ENCODE measurements around the gene PRKG1. TPM values are rescaled to one million over a fixed set of nuclear protein-coding genes. Genes with fewer than 3 reads are reported as not detected.
A peak's percentile ranks its signal among the peaks of the same experiment; 100 is the strongest.
"Not testable (repeated sequence)": the region's sequence is repeated elsewhere in the genome, so short reads cannot be mapped to it uniquely, and the experiment has no call there.

The PRKG1 gene
- total RNA-seq, 1 donor: 19.5 TPM

GRCh38 chr10:51340845-51341610, 266.7 kb downstream of the PRKG1 start:
- no peak overlapping the region for H3K4me3 ChIP-seq (ENCODE audit: insufficient read depth, low read length)
- no peaks in the 10 kb centered on the region for H3K9me3 ChIP-seq (ENCODE audit: low read depth, low read length)
- no peak overlapping the region for H3K27ac ChIP-seq (ENCODE audit: low read depth, low read length)
- peak; percentile 43 for DNase-seq (ENCODE audit: insufficient read length, low spot score, missing footprints)
- H3K27me3 ChIP-seq (ENCODE audit: insufficient read depth, low read length): no peaks in the 10 kb centered on the region
- no peak overlapping the region for H3K4me2 ChIP-seq (ENCODE audit: insufficient read depth, low read length)
- TF ChIP-seq, protein P1, sequence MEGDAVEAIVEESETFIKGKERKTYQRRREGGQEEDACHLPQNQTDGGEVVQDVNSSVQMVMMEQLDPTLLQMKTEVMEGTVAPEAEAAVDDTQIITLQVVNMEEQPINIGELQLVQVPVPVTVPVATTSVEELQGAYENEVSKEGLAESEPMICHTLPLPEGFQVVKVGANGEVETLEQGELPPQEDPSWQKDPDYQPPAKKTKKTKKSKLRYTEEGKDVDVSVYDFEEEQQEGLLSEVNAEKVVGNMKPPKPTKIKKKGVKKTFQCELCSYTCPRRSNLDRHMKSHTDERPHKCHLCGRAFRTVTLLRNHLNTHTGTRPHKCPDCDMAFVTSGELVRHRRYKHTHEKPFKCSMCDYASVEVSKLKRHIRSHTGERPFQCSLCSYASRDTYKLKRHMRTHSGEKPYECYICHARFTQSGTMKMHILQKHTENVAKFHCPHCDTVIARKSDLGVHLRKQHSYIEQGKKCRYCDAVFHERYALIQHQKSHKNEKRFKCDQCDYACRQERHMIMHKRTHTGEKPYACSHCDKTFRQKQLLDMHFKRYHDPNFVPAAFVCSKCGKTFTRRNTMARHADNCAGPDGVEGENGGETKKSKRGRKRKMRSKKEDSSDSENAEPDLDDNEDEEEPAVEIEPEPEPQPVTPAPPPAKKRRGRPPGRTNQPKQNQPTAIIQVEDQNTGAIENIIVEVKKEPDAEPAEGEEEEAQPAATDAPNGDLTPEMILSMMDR (IDR thresholded peaks at IDR 0.05; ENCODE audit: extremely low read depth, low read depth, low read length): no peak
- no peaks in the 10 kb centered on the region for H3K4me1 ChIP-seq (ENCODE audit: insufficient read depth, low read length)
- H2AFZ ChIP-seq (ENCODE audit: low read length): no peak overlapping the region
- H3K79me2 ChIP-seq (ENCODE audit: insufficient read depth, low read length): no peaks in the 10 kb centered on the region
- no peaks in the 10 kb centered on the region for H3K36me3 ChIP-seq (ENCODE audit: insufficient read depth, low read length)
- H4K20me1 ChIP-seq (ENCODE audit: insufficient read depth, low read length): no peaks in the 10 kb centered on the region

- not testable (repeated sequence) for H3K27me3 ChIP-seq (ENCODE audit: insufficient read depth, low read length)
Observed at GRCh38 chr10:51341745-51342144, 267.5 kb downstream of the PRKG1 start.

DNA sequence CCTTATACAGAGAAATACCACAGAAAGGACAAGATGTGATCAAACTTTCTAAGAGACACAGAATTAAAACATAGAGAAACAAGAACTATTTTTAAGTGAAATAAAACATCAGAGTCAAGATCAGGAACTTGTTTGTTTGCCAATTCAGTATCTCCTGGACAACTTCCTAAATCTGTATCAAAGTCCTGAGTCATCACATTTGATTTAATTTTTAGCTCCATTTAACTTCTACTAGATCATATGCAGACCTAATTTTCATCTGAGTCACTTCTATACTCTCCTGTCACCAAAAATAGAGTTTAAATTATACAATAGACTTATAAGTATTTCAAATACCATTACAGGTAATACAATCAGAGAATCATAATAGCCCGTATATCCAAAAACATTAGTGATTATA, 268.1 kb downstream of the PRKG1 start:
- H3K27ac ChIP-seq (ENCODE audit: low read depth, low read length): no peak overlapping the region
- DNase-seq (ENCODE audit: insufficient read length, low spot score, missing footprints): peak; percentile 63
- H3K36me3 ChIP-seq (ENCODE audit: insufficient read depth, low read length): no peaks in the 10 kb centered on the region
- no peak overlapping the region for H2AFZ ChIP-seq (ENCODE audit: low read length)
- no peaks in the 10 kb centered on the region for H3K4me1 ChIP-seq (ENCODE audit: insufficient read depth, low read length)
- H3K27me3 ChIP-seq (ENCODE audit: insufficient read depth, low read length): no peaks in the 10 kb centered on the region
- no peak overlapping the region for H3K4me2 ChIP-seq (ENCODE audit: insufficient read depth, low read length)
- no peaks in the 10 kb centered on the region for H3K79me2 ChIP-seq (ENCODE audit: insufficient read depth, low read length)
- TF ChIP-seq, protein P1 (IDR thresholded peaks at IDR 0.05; ENCODE audit: extremely low read depth, low read depth, low read length): no peak
- H3K4me3 ChIP-seq (ENCODE audit: insufficient read depth, low read length): no peak overlapping the region
- H3K9me3 ChIP-seq (ENCODE audit: low read depth, low read length): no peaks in the 10 kb centered on the region
- H4K20me1 ChIP-seq (ENCODE audit: insufficient read depth, low read length): no peaks in the 10 kb centered on the region

More at GRCh38 chr10:51341745-51342144, 267.5 kb downstream of the PRKG1 start:
- not testable (repeated sequence) for H3K9me3 ChIP-seq (ENCODE audit: low read depth, low read length); H3K27ac ChIP-seq (ENCODE audit: low read depth, low read length); H3K4me2 ChIP-seq (ENCODE audit: insufficient read depth, low read length); H3K36me3 ChIP-seq (ENCODE audit: insufficient read depth, low read length); DNase-seq (ENCODE audit: insufficient read length, low spot score, missing footprints); H4K20me1 ChIP-seq (ENCODE audit: insufficient read depth, low read length); H3K4me1 ChIP-seq (ENCODE audit: insufficient read depth, low read length); H3K79me2 ChIP-seq (ENCODE audit: insufficient read depth, low read length); H3K4me3 ChIP-seq (ENCODE audit: insufficient read depth, low read length); H2AFZ ChIP-seq (ENCODE audit: low read length)

- Histone ChIP-seq H3K79me2 (ENCODE audit: insufficient read depth, low read length) (no peaks in the 10 kb centered on the region), H2AFZ (ENCODE audit: low read length) (no peak overlapping the region)
Observed at GRCh38 chr10:51343391-51343790, 269.1 kb downstream of the PRKG1 start.

More at GRCh38 chr10:51343391-51343790, 269.1 kb downstream of the PRKG1 start:
- no peaks in the 10 kb centered on the region for H4K20me1 ChIP-seq (ENCODE audit: insufficient read depth, low read length)
- no peaks in the 10 kb centered on the region for H3K36me3 ChIP-seq (ENCODE audit: insufficient read depth, low read length)
- H3K27me3 ChIP-seq (ENCODE audit: insufficient read depth, low read length): no peaks in the 10 kb centered on the region
- H3K27ac ChIP-seq (ENCODE audit: low read depth, low read length): no peak overlapping the region
- no peaks in the 10 kb centered on the region for H3K9me3 ChIP-seq (ENCODE audit: low read depth, low read length)
- no peak for DNase-seq (ENCODE audit: insufficient read length, low spot score, missing footprints)
- H3K4me2 ChIP-seq (ENCODE audit: insufficient read depth, low read length): no peak overlapping the region
- no peaks in the 10 kb centered on the region for H3K4me1 ChIP-seq (ENCODE audit: insufficient read depth, low read length)
- no peak overlapping the region for H3K4me3 ChIP-seq (ENCODE audit: insufficient read depth, low read length)
- TF ChIP-seq, protein P1 (IDR thresholded peaks at IDR 0.05; ENCODE audit: extremely low read depth, low read depth, low read length): no peak
